Mononuclear cell (primary cell): ENCODE data around the gene SLC22A23. TPM values are rescaled to one million over a fixed set of nuclear protein-coding genes. Genes with fewer than 3 reads are reported as not detected.

Experiments
- H3K27me3 ChIP-seq: 2 replicates; pipeline ENCODE4 v1.6.0; 2011; ENCODE audit warnings: low read length, control low read depth; ENCODE audit not compliant: insufficient read depth
- H3K4me1 ChIP-seq: 2 replicates; pipeline ENCODE4 v1.5.1; 2011; ENCODE audit warnings: mild to moderate bottlenecking, low read length, control low read depth; ENCODE audit not compliant: insufficient read depth
- H3K4me3 ChIP-seq: 2 replicates; pipeline ENCODE4 v1.5.1; 2011; ENCODE audit warnings: mild to moderate bottlenecking, low read length, moderate library complexity
- H3K9me3 ChIP-seq: 2 replicates; pipeline ENCODE4 v1.5.1; 2011; ENCODE audit warnings: low read depth, mild to moderate bottlenecking, control low read depth, low read length
- total RNA-seq: library from RNA; depleted of rRNA; stranded (reverse); fragments of >200 nt; gene quantifications from one replicate; pipeline ENCODE4 v1.2.3, GENCODE V29; 2012

Gene SLC22A23
- total RNA-seq, 1 donor: 6.0 TPM

DNA sequence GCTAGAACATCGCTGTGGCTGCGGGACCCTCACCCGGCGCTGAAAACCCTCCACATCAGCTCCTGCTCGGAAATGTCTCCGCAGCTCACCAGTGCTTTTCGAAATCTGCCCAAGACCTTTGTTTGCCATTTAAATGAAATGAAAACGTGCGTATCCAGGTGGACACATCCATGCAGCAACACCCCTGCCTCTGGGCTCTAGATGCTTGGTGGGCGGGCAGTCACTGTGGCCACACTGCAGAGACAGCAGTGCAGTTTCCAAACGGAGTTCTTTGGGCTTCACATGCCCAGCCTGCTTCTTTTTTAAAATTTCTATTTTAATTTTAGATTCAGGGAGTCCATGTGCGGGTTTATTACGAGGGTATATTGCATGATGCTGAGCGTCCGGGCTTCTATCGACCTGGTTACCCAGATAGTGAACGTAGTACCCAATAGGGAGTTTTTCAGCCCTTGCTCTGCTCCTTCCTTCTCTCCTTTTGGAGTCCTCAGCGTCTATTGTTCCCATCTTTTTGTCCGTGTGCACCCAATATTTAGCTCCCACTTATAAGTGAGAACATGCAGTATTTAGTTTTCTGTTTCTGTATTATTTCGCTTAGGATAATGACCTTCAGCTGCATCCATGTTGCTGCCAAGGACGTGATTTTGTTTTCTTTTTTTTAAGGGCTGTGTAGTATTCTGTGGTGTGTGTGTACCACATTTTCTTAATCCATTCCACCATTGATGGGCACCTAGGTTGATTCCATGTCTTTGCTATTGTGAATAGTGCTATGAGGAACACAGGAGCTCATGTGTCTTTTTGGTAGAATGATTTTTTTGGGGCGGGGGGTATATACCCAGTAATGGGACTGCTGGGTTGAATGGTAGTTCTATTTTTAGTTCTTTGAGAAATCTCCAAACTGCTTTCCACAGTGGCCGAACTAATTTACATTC, 224.6 kb downstream of the SLC22A23 start:
- Histone ChIP-seq H3K4me3 (no peak overlapping the region), H3K4me1 (peaks cover 43% of the 10 kb centered on the region), H3K9me3 (no peaks in the 10 kb centered on the region), H3K27me3 (peaks cover 84% of the 10 kb centered on the region)

- peaks cover 92% of the 10 kb centered on the region for H3K27me3 ChIP-seq
- peaks cover 51% of the 10 kb centered on the region for H3K4me1 ChIP-seq
- H3K9me3 ChIP-seq: no peaks in the 10 kb centered on the region
- H3K4me3 ChIP-seq: no peak overlapping the region
These were observed 225.4 kb downstream of the SLC22A23 start for GRCh38 chr6:3231247-3232016.

DNA sequence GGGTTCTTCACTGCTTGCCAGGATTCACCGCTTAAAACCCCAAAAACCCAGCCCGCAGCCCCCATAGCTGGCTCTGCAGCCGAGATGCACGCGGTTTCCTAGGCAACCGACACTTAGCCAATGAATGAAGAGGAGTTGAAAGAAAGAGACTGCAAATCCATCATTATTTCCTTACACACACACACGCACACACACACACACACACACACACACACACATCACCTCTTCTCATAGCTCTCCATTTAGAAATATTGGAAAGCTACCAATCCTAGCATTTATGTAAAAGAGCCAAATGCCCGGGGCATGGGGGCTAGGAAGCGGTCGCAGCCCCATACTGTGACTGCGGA, 226.0 kb downstream of the SLC22A23 start:
- Histone ChIP-seq H3K27me3 (peaks cover 92% of the 10 kb centered on the region), H3K4me1 (peaks cover 51% of the 10 kb centered on the region), H3K4me3 (no peak overlapping the region), H3K9me3 (no peaks in the 10 kb centered on the region)

GRCh38 chr6:3230256-3230882, 226.5 kb downstream of the SLC22A23 start:
- Histone ChIP-seq H3K27me3 (peaks cover 87% of the 10 kb centered on the region), H3K4me1 (peaks cover 51% of the 10 kb centered on the region), H3K4me3 (no peak overlapping the region), H3K9me3 (no peaks in the 10 kb centered on the region)

DNA sequence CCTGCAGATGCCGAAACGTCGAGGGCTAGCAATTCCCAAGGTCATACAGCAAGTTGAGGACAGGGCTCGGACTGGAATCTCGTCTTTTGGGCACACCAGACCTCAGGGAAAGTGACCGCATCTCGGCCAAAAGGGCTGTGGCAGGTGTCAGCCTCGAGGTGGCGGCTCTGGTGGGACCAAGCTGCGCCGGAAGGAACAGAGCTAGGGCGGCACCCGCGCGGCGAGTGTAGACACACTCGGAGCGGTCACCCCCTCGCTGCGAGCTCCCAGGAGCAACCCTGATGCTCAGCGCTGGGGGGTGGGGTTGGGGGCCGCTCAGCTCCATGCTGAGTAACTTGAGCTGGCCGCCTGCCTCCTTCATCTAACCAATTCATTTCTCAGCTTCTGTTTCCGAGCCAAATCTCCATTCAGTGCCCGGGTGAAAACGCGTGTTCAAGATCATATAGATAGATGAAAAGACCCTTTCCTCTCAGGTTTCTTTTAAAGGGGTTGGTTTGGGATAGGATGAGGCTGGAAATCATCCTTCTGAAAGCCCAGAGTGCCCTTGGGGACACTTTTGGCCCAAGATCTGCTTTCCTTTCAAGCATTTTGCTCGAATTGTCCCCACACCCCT, 227.2 kb downstream of the SLC22A23 start:
- H3K4me3 ChIP-seq: no peak overlapping the region
- H3K27me3 ChIP-seq: peaks cover 85% of the 10 kb centered on the region
- no peaks in the 10 kb centered on the region for H3K9me3 ChIP-seq
- peaks cover 51% of the 10 kb centered on the region for H3K4me1 ChIP-seq

- Histone ChIP-seq H3K4me1 (peaks cover 51% of the 10 kb centered on the region), H3K4me3 (no peak overlapping the region), H3K27me3 (peaks cover 78% of the 10 kb centered on the region), H3K9me3 (no peaks in the 10 kb centered on the region)
These were observed 227.9 kb downstream of the SLC22A23 start for GRCh38 chr6:3228771-3229565.

- H3K4me1 ChIP-seq: peaks cover 51% of the 10 kb centered on the region
- H3K4me3 ChIP-seq: no peak overlapping the region
- no peaks in the 10 kb centered on the region for H3K9me3 ChIP-seq
- peaks cover 75% of the 10 kb centered on the region for H3K27me3 ChIP-seq
These were observed 228.7 kb downstream of the SLC22A23 start for GRCh38 chr6:3228046-3228671.

GRCh38 chr6:3227363-3228045, 229.3 kb downstream of the SLC22A23 start, which contains the start of gene TUBB2B:
Gene TUBB2B (minus strand): TSS chr6:3227653. CDS start chr6:3227543, 110 bp downstream.
- no peak within 1 kb of the TSS for H3K4me3 ChIP-seq
- no peaks in the 10 kb centered on the region for H3K9me3 ChIP-seq
- peaks cover 51% of the 10 kb centered on the region for H3K4me1 ChIP-seq
- peaks cover 73% of the 10 kb centered on the region for H3K27me3 ChIP-seq

DNA sequence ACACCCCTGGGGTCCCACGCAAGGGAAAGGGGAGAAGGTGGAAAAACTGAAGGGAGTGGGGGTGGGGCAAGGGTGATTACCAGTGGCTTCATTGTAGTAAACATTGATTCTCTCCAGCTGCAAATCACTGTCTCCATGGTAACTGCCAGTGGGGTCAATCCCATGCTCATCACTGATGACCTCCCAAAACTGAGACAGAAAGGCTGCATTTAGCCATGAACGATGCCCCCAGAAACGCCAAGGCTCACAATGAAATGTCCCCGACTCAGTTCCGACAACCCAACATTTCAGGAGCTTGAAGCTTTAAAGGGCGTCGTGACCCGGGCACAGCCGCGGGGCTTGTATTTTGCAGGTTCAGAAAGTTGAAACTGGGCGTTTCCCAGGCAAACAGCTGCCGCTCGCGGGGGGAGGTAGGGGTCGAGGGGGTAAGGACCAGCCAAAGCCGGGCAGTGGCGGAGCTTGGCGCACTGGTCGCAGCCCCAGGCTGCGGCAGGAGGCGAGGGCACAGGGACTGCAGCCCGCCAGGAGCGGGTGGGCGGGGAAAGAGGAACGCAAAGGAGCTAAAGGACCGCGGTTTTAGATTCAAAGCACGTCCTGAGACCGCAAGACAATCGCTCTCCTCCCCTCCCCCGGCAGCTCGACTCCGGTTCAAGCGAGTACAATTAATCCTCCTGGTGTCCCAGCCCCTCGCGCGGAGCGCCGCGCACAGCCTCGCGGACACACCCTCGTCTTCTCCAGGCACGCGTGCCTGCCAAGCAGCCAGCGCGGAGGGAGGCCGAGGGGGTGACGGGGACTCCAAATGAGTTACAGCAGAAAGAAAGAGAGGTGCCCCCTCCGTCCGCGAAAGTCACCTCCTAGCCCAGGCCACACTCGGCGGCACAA, 230.1 kb downstream of the SLC22A23 start:
- H3K9me3 ChIP-seq: no peaks in the 10 kb centered on the region
- peaks cover 67% of the 10 kb centered on the region for H3K27me3 ChIP-seq
- H3K4me3 ChIP-seq: no peak overlapping the region
- H3K4me1 ChIP-seq: peaks cover 45% of the 10 kb centered on the region

DNA sequence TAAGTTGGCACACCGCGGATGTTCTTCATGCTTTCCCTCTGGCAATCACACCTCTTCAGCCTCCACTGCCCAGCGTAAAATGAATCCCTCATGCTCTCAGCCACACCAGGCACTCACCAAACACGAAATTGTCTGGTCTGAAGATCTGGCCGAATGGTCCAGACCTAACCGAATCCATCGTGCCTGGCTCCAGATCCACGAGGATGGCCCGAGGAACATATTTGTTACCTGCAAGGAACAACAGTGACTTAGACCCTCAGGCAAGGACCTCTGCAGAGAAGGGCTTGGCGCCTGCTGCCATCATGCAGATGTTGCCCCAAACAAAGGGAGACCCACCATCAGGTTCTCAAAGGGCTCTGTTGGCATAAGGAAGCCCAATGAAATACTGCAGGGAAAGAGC, 230.8 kb downstream of the SLC22A23 start:
- no peak overlapping the region for H3K4me3 ChIP-seq
- H3K4me1 ChIP-seq: peaks cover 38% of the 10 kb centered on the region
- no peaks in the 10 kb centered on the region for H3K9me3 ChIP-seq
- peaks cover 60% of the 10 kb centered on the region for H3K27me3 ChIP-seq

DNA sequence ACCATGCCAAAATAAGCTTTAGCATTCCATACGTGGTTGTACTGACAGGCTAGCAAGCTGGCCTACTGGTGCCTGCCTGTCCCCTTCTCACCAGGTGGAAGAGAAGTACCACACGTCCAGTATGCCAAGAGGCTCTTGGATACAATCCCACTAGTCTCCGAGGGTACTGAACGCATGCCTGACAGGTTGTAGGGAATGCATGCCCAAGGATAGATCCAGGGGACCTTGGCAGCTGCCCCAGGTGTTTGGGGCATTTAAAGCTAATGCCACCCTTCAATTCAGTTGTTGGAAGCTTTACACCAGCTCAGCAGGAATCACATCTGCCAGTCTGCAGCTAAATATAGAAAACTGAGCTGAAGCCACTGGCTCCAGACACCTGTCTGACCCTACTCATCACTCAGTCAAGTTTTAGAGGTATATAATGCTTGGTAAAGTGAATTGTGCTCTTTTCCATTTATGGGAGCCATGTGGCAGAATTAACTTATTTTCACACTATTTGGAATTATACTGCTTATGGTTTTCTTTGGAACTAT, 234.3 kb downstream of the SLC22A23 start:
- Histone ChIP-seq H3K4me3 (no peak overlapping the region), H3K27me3 (peaks cover 40% of the 10 kb centered on the region), H3K9me3 (no peaks in the 10 kb centered on the region), H3K4me1 (peaks cover 11% of the 10 kb centered on the region)

DNA sequence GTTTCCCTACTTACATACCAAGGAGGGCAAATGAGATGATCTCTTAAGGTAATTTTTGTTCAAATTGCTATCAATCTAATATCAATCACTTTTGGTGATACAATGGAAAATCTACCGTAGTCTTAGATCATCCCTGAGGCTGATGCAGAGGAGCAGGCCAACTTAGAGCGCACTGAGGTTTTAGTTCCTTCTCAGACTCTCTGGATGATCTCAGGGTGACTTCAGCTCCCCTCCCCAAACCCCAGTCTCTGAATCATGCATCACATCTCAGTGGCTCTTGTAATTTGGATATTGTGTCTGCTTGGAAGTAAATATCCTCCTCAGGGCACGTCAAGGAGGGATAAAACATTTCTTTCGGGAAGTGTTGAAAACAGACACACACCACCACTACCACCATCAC, 235.3 kb downstream of the SLC22A23 start:
- peaks cover 1% of the 10 kb centered on the region for H3K4me1 ChIP-seq
- H3K4me3 ChIP-seq: no peak overlapping the region
- H3K9me3 ChIP-seq: no peaks in the 10 kb centered on the region
- H3K27me3 ChIP-seq: peaks cover 35% of the 10 kb centered on the region
